GM12801 (cell line): ENCODE data around the gene GABARAPL2.

Experiments used
- TF ChIP-seq, protein P1 (sequence below): IDR thresholded peaks from one replicate; pipeline ENCODE4 v1.5.1; 2011; ENCODE audit warnings: control low read depth; ENCODE audit not compliant: insufficient read length; ENCODE audit errors: extremely low read depth

GABARAPL2 gene

DNA sequence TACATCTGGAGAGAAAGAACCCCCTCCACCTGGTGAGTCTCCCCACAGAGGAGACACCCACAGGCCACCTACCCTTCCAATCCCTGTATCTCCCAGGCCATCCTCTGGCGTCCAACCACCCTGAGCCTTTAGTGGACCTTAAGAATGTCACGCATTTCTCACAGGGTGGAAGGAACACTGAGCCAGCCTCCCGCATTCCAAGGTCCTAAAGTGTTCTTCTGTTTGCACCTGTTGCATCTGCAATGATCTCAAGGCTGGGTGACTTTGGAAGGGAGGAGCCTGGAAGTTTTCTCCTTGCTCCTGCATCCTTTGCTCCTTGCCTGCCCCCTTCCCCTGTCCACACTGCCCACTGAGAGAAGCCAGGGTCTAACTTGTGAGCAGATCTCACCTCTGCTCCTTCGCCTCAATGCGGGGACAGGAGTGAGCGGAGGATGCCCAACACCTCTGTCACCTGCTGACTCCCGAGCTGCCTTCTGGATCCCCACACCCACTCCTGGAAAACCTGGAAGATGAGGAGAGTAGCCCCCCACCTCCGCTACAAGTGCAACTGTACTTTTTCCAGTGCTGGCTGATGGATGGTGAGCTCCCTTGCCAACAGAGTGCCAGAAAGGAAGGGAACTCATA, 33.9 kb upstream of the GABARAPL2 start:
- TF ChIP-seq, protein P1, sequence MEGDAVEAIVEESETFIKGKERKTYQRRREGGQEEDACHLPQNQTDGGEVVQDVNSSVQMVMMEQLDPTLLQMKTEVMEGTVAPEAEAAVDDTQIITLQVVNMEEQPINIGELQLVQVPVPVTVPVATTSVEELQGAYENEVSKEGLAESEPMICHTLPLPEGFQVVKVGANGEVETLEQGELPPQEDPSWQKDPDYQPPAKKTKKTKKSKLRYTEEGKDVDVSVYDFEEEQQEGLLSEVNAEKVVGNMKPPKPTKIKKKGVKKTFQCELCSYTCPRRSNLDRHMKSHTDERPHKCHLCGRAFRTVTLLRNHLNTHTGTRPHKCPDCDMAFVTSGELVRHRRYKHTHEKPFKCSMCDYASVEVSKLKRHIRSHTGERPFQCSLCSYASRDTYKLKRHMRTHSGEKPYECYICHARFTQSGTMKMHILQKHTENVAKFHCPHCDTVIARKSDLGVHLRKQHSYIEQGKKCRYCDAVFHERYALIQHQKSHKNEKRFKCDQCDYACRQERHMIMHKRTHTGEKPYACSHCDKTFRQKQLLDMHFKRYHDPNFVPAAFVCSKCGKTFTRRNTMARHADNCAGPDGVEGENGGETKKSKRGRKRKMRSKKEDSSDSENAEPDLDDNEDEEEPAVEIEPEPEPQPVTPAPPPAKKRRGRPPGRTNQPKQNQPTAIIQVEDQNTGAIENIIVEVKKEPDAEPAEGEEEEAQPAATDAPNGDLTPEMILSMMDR = no peak

GRCh38 chr16:75532791-75533190, 33.4 kb upstream of the GABARAPL2 start:
- TF ChIP-seq, protein P1 = no peak

- TF ChIP-seq, protein P1 = no peak
Measured at GRCh38 chr16:75534560-75535205, 31.5 kb upstream of the GABARAPL2 start.

GRCh38 chr16:75535211-75535843, 30.9 kb upstream of the GABARAPL2 start:
- TF ChIP-seq, protein P1 = no peak

- TF ChIP-seq, protein P1 = no peak
Measured at GRCh38 chr16:75535901-75536300, 30.3 kb upstream of the GABARAPL2 start, which contains the start of gene CHST5. TSS of gene CHST5 (minus strand) at chr16:75536108. CDS start at chr16:75530384, 5,724 bp downstream.

- TF ChIP-seq, protein P1 = no peak
Measured at GRCh38 chr16:75537776-75538175, 28.4 kb upstream of the GABARAPL2 start.

DNA sequence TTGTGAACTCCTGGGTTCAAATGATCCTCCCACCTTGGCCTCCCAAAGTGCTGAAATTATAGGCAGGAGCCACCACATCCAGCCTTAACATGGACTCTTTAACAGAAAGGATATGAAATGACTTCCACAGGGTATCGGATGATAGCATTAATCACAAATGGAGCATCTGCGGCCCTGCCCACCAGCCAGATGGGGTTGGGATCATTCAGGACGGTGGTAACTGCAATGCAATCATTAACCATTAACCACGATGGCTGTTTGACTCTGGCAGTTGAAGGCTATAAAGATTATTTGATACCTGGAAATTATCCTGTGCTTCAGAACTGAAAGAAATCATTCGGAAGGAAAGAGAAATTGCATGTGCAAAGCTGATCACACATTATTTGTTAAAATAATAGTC, 24.9 kb upstream of the GABARAPL2 start:
- TF ChIP-seq, protein P1 = no peak
